HG03575 (cell line): ENCODE data around the gene RFX2.

Experiments used
- ATAC-seq: cut with Tn5 transposase; IDR thresholded peaks from one replicate; pipeline ENCODE4 v1.9.1; 2021; ENCODE audit not compliant: unreplicated experiment, insufficient number of reproducible peaks, low FRiP score; ENCODE audit errors: extremely low read depth

The RFX2 gene

DNA sequence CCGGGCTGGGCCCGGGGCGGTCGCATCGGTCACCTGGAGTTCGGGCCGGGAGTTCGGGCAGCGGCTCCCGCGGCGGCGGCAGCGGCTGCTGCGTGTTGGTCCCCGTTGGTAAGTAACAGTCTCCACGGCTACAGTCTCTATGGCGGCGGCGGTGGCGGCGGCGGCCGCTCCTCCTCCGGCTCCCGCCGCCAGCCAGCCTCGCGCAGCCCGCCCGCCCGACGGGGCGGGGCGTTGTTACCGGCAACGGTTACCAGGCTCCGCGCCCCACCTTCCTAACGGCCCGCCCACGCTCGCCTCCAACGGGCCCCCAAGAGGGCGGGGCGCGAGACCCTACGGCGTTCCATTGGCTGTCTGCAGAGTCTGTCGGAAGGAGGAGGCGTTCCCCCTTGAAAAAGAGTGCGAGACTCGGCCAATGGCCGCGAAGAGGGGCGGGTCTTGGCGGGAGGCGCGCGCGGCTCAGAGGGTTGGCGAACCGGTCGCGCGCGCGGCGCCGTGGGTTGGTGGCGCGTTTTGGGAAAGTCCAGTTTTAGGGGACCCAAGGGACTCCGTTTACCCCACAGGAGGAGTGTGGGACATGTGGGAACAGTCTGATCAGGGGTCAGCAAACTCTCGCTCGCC is at the start of gene RFX2:
TSS of gene RFX2 (minus strand) at position 141 of the 618 bp plus-strand sequence. CDS start 63,004 bp downstream, outside the sequence.
- ATAC-seq: peak; percentile 58

DNA sequence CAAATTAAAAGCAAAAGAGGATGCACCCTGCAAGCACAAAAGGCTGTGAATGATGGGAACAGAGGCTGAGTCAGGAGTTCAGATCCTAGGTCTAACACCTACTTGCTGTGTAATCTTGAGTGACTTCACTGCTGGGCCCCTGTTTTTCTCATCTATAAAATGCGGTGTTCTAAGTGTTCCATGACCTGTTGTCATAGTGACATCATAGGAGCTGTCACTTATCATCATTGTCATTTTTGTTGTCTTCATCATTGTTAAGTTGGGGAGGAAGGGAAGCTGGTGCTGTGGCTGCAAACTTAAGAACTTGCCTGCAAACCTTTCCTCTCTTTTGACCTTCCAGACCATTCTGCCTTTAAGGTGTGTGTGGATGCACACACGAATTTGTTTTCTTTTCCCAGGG is 45.7 kb upstream of the RFX2 start:
- ATAC-seq: no peak

DNA sequence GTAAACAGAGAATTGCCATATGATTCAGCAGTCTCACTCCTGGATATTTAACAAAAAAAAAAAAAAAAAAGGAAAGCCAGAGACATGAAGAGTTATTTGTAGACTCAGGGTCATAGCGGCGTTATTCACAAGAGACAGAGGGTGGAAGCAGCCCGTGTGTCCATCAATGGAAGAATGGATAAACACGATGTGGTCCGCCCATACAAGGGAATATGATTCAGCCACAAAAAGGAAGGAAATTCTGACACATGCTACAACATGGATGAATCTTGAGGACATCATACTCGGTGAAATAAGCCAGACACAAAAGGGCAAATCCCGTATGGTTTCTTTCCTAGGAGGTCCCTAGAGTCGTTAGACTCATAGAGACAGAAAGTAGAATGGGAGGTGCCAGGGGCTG is 40.0 kb upstream of the RFX2 start:
- no peak for ATAC-seq

DNA sequence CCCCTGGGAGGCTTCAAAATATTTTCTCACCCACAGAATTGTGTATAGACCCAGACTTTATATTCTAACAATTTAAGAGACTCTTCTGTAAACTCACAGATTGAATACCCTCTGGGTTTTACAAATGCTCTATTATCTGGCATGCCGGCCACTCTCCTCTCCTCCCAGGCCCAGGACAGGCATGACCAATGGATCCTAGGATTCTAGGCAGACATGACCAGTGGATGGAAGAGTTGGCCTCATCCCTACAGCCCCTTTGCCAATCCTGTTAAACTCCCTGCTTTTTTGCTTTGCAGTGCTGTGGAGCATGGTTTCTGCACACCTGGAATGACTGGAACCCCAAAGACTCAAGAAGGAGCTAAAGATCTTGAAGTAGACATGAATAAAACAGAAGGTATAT is 30.9 kb upstream of the RFX2 start:
- ATAC-seq: no peak

DNA sequence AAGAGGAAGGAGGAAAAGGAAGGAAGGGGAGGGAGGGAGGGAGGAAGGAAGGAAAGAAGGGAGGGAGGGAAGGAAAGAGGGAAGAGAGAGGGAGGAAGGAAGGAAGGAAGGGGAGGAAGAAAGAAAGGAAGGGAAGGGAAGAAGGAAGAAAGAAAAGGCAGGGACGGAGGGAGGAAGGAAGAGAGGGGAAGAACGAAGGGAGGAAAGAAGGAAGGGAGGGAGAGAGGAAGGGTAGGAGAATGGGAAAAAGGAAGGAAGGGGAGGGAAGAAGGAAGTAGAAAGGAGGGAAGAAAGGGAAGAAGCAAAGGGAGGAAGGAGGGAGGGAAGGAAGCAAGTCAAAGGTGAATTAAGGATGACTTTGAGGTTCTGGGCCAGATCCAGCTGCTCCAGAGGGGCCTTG is 28.2 kb upstream of the RFX2 start:
- ATAC-seq: no peak

DNA sequence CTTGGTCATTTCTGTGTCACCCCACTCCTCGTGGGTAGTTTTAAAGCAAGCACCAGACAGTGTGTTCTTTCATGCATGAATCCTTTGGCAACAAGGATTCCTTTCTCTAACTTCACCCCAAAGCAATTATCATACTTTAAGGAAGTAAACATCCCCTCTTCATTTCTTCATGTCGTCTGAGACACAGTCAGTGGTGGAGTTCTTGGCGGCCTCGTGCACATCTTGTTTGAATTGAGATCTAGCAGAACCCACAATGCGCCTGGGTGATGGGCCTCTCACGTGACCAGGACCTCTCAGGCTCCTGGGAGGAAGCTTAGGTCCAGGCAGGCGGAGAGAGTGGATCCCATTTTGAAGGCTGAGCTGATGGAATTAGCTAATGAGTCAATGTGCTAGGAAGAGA is 27.8 kb upstream of the RFX2 start:
- ATAC-seq: no peak

DNA sequence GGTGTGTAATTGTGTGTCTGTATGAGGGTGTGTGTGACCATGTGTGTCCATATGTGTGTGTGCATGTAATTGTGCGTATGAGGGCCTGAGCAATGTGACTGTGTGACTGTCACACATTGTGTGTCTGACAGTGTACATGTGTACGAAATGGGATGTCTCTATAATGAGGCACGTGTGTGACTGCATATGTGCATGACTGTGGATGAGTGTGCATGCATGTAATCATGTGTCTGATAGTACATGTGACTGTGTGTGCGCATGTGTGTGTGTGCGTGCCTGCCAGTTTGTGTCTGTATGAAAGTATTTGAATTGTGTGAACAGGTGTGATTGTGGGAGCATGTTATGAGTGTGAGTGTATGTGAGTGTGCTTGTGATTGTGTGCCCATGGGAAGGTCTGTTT is 22.9 kb upstream of the RFX2 start:
- ATAC-seq: no peak

DNA sequence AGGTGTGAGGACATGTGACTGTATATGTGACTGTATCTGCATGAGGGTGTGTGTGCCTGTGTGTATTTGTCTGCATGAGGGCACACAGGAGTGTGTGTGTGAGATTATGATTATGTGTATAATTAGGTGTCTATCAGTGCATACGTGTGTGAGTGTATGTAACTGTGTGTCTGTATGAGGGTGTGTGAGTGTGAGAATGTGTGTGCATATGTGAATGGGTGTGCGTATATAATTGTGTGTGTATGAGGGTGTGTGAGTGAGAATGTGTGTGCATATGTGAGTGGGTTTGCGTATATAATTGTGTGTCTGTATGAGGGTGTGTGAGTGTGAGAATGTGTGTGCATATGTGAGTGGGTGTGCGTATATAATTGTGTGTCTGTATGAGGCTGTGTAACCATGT is 22.2 kb upstream of the RFX2 start:
- ATAC-seq: no peak

DNA sequence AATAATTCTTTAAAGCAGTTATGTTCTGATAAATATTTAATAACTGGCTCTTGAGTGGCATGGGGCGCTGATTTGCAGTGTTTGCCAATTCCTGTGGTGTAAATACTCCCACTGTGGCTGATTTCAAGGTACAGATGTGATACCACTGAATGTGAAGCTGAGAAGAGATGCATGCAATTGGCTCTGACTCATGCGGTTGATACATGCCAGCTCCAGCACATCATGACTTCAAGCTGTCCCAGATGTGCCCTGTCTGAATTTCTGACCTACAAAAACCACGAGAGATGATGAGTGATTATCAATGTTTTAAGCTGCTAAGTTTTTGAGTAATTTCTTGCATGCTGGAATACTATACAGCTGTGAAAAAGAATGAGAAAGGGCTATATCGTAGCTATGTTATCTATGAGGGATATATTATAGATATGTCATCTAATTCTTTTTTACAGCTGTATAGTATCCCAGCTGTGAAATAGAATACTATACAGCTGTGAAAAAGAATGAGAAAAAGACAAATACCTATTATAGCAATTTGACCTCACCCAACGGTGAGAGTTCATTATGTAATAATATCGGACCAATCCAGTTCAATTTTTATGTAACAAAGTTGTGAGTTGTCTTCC is 17.5 kb upstream of the RFX2 start:
- ATAC-seq: no peak

DNA sequence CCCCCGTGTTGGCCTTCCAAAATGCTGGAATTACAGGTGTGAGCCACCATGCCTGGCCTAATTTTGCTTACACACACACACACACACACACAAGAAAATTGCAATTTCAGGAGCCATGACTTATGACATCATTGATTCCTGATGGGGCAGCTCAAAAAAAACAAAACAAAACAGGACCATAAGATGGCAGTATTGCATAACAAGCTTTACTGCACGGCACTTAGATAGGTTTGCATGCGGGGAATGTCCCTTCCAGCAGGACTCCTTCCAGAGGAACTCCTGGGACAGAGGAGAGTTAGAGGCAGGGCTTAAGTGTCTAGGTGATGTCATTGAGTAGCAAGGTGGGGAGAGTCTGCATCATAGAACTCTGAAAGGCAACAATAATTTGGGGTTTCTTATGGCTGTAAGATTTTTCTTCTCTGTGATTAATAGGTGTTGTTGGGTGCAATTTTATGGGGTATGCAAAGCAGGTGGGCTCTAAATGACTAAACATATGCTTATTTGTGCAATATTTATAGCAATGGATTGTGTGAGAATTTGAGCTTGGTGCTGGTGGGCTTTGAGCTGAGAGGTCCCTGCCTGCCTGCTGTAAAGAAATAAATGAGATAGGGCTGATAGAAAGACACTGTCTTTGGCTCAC is 16.2 kb upstream of the RFX2 start:
- no peak for ATAC-seq

DNA sequence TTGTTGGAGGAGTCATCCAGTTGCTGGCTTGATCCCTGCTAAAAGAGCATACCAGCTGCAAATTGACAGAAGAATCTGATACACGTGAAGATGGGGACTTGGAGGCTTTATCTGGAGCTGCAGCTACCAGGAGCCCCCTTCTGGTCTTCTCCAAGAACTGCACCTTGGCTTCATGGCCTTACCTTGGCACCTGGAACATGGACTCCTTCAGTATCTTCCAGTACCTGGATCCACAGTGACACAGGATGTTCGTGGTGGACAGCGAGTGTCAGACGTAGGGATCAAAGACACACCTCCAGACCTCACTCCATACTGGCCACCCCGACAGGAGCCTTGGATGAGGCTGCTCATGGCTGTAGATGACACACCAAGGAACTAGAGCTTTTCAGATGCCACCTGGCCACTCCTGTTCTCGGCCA is 15.3 kb upstream of the RFX2 start:
- no peak for ATAC-seq

DNA sequence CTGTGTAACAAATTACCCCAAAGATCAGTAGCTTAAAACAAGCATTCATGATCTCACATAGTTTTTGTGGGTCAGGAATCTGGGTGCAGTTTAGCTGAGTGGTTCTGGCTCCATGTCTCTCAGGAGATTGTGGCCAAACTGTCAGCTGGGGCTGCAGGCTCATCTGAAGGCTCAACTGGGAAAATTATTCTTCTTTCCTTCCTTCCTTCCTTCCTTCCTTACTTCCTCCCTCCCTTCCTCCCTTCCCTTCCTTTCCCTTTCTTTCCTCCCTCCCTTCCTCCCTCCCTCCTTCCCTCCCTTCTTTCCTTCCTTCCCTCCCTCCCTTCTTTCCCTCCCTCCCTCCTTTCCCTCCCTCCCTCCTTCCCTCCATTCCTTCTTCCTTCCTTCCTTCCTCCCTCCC is 8.7 kb upstream of the RFX2 start:
- no peak for ATAC-seq

DNA sequence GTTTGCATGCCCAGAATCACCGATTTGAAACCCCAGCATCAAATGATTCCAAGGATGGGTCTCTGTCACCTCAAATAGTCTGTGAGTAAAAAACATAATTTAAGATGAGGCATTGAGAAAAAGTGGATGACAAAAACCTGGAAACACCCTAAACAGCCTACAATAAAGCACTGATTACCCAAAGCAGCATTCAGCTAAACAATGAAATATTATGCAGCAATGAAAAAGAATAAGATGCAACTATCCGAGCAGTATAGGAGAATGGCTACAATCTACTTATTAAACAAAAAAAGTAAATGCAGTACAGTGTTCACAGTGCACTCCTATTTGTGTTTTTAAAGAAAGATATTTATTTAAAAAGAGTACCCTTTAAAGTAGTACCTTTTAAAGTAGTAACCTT is 7.7 kb upstream of the RFX2 start:
- ATAC-seq: no peak

DNA sequence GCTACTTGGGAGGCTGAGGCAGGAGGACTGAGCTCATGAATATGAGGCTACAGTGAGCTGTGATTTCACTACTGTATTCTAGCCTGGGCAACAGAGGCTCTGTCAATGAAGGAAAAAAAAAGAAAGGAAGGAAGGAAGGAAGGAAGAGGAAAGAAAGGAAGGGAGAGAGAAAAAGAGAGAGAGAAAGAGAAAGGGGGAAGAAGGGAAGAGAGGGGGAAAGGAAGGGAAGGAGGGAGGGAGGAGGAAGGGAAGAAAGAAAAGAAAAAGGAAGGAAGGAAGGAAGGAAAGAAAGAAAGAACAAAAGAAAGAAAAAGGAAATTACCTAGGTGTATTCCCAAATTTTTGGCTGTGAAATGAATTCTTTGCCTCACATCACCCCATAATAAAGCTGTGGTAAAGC is 7.2 kb upstream of the RFX2 start:
- no peak for ATAC-seq

DNA sequence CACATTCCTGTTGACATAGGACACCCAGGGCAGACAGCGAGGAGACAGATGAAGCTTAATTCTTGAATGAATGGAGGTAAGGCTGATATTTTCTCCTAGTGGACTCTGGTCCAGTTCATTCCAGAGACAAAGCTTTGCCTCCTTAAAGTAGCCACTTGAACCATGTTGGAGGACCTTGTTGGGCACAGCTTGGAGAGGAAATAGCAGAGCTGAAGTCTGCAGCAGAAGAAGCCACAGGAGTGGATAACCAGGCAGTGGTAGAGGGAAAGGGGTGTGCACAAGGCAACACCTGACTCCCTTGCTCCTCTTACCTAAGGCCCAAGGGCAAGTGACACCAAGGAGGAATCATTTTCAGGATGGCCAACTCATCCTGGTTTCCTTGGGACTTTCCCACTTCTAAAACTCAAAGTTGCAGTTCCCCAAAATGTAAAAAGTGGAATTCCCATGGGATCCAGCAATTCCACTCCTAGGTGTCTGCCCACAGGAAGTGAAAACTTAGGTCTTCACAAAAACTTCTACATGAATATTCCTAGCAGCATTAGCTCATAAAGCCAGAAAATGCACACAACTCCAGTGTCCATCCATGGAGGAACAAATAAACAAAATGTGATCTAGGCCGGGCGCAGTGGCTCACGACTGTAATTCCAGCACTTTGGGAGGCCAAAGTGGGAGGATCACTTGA is 6.6 kb upstream of the RFX2 start:
- ATAC-seq: no peak

DNA sequence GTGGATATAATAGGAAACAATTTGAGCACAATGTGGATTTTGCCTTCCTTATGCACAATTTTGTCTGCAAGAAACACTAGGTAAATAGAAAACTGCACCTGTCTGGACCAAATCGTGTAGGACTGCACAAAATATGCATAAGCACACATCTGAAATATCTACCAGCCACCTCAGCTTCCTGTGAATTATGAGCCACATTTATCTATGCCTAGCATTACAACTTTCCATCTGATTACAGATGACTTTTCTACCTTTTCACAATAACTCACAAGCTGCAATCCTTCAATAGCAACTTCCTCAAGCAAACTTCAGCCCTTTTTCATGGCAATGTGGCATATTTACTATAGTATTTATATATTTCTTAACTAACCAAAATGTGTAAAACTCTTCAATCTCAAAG is 5.7 kb upstream of the RFX2 start:
- ATAC-seq: no peak

DNA sequence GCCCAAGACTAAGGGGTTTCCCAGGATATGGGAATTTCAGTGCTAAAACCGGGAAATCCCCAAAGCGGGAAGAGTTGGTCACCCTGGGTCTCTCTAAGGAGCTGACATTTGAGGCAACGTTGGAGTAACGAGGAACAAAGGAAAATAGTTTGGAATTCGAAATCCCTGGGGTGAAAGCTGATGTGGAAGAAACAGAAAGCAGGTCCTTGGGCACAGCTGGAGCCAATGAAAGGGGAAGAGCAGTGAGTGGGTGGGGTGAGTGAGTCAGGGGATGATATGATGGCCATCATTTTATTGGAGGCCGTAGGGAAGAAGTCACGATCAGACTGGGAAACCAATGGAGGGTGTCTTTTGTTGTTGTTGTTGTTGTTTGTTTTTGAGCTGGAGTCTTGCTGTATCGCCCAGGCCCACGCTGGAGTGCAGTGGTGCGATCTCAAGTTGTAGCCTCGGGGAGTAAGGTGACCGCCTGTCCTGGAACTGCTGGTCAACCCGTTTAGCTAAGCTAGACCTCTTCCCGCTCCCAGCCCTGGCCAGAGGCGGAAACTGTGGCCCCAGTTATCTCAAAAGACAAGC is 3.4 kb upstream of the RFX2 start:
- ATAC-seq: no peak

DNA sequence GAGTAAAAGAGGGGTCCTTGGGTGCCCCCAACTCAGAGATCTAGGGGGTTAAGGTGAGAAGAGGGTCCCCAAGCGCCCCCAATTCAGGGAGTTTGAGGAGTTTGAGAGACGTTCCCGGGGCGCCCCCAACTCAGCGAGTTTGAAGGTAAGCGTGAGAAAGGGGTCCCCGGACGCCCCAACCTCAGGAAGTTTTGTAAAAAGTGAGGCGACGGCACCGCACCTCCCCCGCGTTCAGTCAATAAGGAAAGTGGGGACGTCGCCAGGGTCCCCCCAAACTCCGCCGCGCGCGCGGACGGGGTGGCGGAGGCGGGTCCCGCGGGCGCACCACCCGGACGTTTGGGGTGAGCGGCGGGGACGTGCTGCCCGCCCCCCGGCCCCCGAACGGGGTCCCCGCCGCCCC is 353 bp downstream of the RFX2 start:
- no peak for ATAC-seq

DNA sequence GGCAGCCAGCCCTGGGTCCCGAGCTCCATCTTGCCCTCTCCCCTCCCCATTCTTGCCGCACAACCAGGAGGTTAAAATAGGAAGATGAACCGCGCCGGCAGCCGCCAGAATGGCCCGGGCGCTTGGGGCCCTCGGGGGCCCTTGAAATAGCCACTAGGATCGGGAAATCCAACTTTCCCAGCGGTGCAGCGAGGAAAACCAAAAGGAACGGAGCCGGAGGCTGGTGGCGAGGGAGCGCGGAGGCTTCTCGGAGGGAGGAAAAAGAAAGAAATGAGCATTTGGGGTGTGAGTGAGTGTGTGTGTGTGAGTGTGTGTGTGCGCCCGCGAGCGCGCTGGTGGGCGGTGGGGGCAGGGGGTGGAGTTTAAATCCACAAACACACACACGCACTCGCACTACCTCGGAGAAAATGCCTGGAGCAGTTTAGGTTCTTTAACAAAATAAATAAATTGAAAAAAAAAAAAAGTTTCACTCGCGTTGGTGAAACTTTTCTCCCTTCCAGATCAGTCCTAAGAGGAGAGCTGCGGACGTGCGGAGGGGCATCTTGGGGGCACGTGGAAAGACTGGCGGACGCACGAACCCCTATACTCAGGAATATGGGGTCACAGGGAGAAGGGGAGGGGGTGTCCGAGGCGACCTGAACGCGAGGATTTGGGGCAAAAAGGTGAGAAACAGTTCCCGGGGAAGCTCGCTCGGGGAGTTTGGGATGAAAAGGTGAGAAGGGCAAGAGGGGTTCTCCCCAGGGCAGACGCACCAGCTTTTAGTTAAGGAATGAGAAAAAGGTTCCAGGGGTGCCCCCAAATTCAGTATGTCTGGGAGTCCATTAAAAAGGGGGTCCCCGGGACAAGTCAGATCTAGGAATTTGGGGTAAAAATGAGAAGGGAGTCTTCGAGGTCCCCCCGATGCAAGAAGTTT is 1.3 kb downstream of the RFX2 start:
- ATAC-seq: no peak
